Ishikawa (cell line): ENCODE results near the gene WDR89.

ENCODE experiments used
- CEBPB ChIP-seq: IDR thresholded peaks from 2 replicates; pipeline ENCODE4 v1.6.1; 2012
- CREB1 ChIP-seq: IDR thresholded peaks from 2 replicates; pipeline ENCODE4 v1.6.1; 2012; ENCODE audit warnings: low read depth
- EGR1 ChIP-seq: IDR thresholded peaks from 2 replicates; pipeline ENCODE4 v1.6.1; 2012
- EP300 ChIP-seq: IDR thresholded peaks from 2 replicates; pipeline ENCODE4 v1.6.1; 2012; ENCODE audit warnings: borderline replicate concordance
- FOXM1 ChIP-seq: IDR thresholded peaks from 2 replicates; pipeline ENCODE4 v1.6.1; 2012; ENCODE audit warnings: low read depth, borderline replicate concordance
- NFIC ChIP-seq: IDR thresholded peaks from 2 replicates; pipeline ENCODE4 v1.6.1; 2012
- RAD21 ChIP-seq: IDR thresholded peaks from 2 replicates; pipeline ENCODE4 v1.6.1; 2012; ENCODE audit warnings: low read depth
- REST ChIP-seq: IDR thresholded peaks from 2 replicates; pipeline ENCODE4 v1.6.1; 2012; ENCODE audit warnings: low read depth, mild to moderate bottlenecking
- TAF1 ChIP-seq: IDR thresholded peaks from 2 replicates; pipeline ENCODE4 v1.6.1; 2012; ENCODE audit warnings: low read depth, mild to moderate bottlenecking
- TCF12 ChIP-seq: IDR thresholded peaks from 2 replicates; pipeline ENCODE4 v1.6.1; 2012; ENCODE audit warnings: low read depth
- TEAD4 ChIP-seq: IDR thresholded peaks from 2 replicates; pipeline ENCODE4 v1.6.1; 2012
- USF1 ChIP-seq: IDR thresholded peaks from 2 replicates; pipeline ENCODE4 v1.6.1; 2012
- YY1 ChIP-seq: IDR thresholded peaks from 2 replicates; pipeline ENCODE4 v1.6.1; 2012; ENCODE audit warnings: low read depth
- ZBTB7A ChIP-seq: IDR thresholded peaks from 2 replicates; pipeline ENCODE4 v1.6.1; 2012; ENCODE audit warnings: low read depth
- TF ChIP-seq, protein P1 (sequence below): IDR thresholded peaks from 2 replicates; pipeline ENCODE4 v1.6.1; 2012

The WDR89 gene

DNA sequence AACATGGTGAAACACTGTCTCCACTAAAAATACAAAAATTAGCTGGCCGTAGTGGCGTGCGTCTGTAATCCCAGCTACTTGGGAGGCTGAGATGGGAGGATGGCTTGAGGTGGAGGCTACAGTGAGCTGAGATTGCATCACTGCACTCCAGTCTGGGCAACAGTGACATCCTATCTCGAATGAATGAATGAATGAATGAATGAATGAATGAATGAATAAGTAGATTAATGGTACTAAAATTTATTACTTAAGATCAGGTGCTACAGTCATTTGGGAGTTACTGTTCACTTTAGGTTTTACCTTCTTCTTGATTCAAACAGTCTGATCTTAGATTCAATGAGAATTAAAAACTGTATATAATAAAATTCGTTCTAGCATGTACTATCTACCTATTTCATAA, 31.6 kb upstream of the WDR89 start:
- no peak for TF ChIP-seq EGR1
- TF ChIP-seq FOXM1: no peak
- no peak for TF ChIP-seq TCF12
- TF ChIP-seq USF1: no peak
- no peak for TF ChIP-seq CEBPB
- no peak for TF ChIP-seq EP300
- no peak for TF ChIP-seq REST
- TF ChIP-seq TEAD4: no peak

- no peak for TF ChIP-seq RAD21
- no peak for TF ChIP-seq EP300
- no peak for TF ChIP-seq NFIC
- no peak for TF ChIP-seq TCF12
- TF ChIP-seq ZBTB7A: no peak
These were observed 30.9 kb upstream of the WDR89 start for GRCh38 chr14:63672417-63673180.

GRCh38 chr14:63671987-63672386, 30.3 kb upstream of the WDR89 start:
- TF ChIP-seq, protein P1, sequence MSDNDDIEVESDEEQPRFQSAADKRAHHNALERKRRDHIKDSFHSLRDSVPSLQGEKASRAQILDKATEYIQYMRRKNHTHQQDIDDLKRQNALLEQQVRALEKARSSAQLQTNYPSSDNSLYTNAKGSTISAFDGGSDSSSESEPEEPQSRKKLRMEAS: no peak
- TF ChIP-seq USF1: no peak
- TF ChIP-seq TAF1: no peak
- no peak for TF ChIP-seq RAD21
- no peak for TF ChIP-seq FOXM1
- no peak for TF ChIP-seq ZBTB7A
- TF ChIP-seq NFIC: no peak
- TF ChIP-seq YY1: no peak
- no peak for TF ChIP-seq TCF12
- TF ChIP-seq TEAD4: no peak
- TF ChIP-seq EGR1: no peak
- TF ChIP-seq CREB1: no peak
- no peak for TF ChIP-seq REST
- no peak for TF ChIP-seq CEBPB
- no peak for TF ChIP-seq EP300

DNA sequence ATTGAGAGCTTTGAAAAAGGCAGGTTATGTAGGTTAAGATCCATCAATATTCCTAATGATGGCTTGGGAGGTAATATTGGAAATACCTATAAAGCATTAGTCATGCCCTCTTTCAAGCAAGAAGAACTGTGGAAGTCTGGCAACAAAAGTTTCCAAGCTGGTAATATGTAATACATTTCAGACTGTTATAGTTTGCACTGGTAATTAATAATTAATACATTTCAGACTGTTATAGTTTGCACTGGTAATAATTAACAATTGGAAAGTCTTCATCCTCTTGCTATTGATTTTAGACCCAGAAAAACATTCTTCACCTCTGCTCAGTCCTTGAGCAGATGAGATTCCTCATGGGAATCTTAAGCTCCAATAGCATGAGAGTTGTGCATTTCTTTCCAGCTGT, 29.0 kb upstream of the WDR89 start:
- TF ChIP-seq TCF12 (no peak), CEBPB (no peak), EP300 (no peak), NFIC (no peak), ZBTB7A (no peak), USF1 (no peak), RAD21 (no peak), YY1 (no peak), FOXM1 (no peak), CREB1 (no peak), TAF1 (no peak)
- TF ChIP-seq, protein P1: no peak

GRCh38 chr14:63666335-63666734, 24.7 kb upstream of the WDR89 start:
- TF ChIP-seq TEAD4 (no peak), TCF12 (no peak), TAF1 (no peak), EGR1 (no peak), CEBPB (no peak), NFIC (no peak), RAD21 (no peak), CREB1 (no peak), YY1 (no peak), ZBTB7A (no peak), EP300 (no peak), USF1 (no peak), REST (no peak)
- TF ChIP-seq, protein P1: no peak
